Osteoblast (primary cell): ENCODE measurements around the gene TBL1X. TPM values are rescaled to one million over a fixed set of nuclear protein-coding genes. Genes with fewer than 3 reads are reported as not detected.
"Not testable (repeated sequence)": the region's sequence is repeated elsewhere in the genome, so short reads cannot be mapped to it uniquely, and the experiment has no call there.

Experiments
- DNase-seq: peaks from one replicate; pipeline ENCODE4 v3.0.0; 2011; ENCODE audit warnings: low spot score, mixed read lengths; ENCODE audit not compliant: insufficient read length; ENCODE audit errors: missing footprints
- H2AFZ ChIP-seq: 2 replicates; pipeline ENCODE4 v1.6.0; 2011; ENCODE audit warnings: mild to moderate bottlenecking, low read length
- H3K27ac ChIP-seq: 2 replicates; pipeline ENCODE4 v1.5.1; 2011; ENCODE audit warnings: mild to moderate bottlenecking, low read depth, low read length, moderate library complexity
- H3K27me3 ChIP-seq: 2 replicates; pipeline ENCODE4 v1.6.0; 2012; ENCODE audit warnings: mild to moderate bottlenecking, control low read depth, inconsistent platforms, low read length, moderate library complexity; ENCODE audit not compliant: insufficient read depth
- H3K36me3 ChIP-seq: 2 replicates; pipeline ENCODE4 v1.5.1; 2011; ENCODE audit warnings: mild to moderate bottlenecking, low read length, control low read depth, moderate library complexity; ENCODE audit not compliant: insufficient read depth
- H3K4me1 ChIP-seq: 2 replicates; pipeline ENCODE4 v1.5.1; 2011; ENCODE audit warnings: mild to moderate bottlenecking, low read length, control low read depth, moderate library complexity; ENCODE audit not compliant: insufficient read depth
- H3K4me2 ChIP-seq: 2 replicates; pipeline ENCODE4 v1.6.0; 2011; ENCODE audit warnings: mild to moderate bottlenecking, low read length; ENCODE audit not compliant: insufficient read depth
- H3K4me3 ChIP-seq: fragments of 200-600 bp; sonication (generic); 3 replicates; pipeline ENCODE4 v1.5.1; 2012; ENCODE audit warnings: mild to moderate bottlenecking, low read length, inconsistent platforms; ENCODE audit not compliant: insufficient read depth
- H3K79me2 ChIP-seq: 2 replicates; pipeline ENCODE4 v1.6.0; 2012; ENCODE audit warnings: mild to moderate bottlenecking, low read length, control low read depth, inconsistent platforms; ENCODE audit not compliant: insufficient read depth
- H3K9me3 ChIP-seq: 2 replicates; pipeline ENCODE4 v1.5.1; 2011; ENCODE audit warnings: low read depth, low read length, control low read depth
- H4K20me1 ChIP-seq: 2 replicates; pipeline ENCODE4 v1.6.0; 2012; ENCODE audit warnings: mild to moderate bottlenecking, low read length, control low read depth; ENCODE audit not compliant: insufficient read depth
- CTCF ChIP-seq: IDR thresholded peaks from 2 replicates; pipeline ENCODE4 v1.5.1; 2011; ENCODE audit warnings: mild to moderate bottlenecking, low read depth, low read length, moderate library complexity; ENCODE audit errors: extremely low read depth
- total RNA-seq: library from RNA; depleted of rRNA; stranded (reverse); fragments of >200 nt; gene quantifications from 2 replicates; pipeline ENCODE4 v1.2.3, GENCODE V29; 2012

The TBL1X gene
- total RNA-seq, 1 donor, result 15.2 TPM

- H3K4me2 ChIP-seq, result no peak overlapping the region
- no peaks in the 10 kb centered on the region for H3K36me3 ChIP-seq
- no peak overlapping the region for H3K4me3 ChIP-seq
- no peaks in the 10 kb centered on the region for H3K4me1 ChIP-seq
- no peak overlapping the region for H3K27ac ChIP-seq
- H3K9me3 ChIP-seq, result no peaks in the 10 kb centered on the region
- no peaks in the 10 kb centered on the region for H3K27me3 ChIP-seq
- TF ChIP-seq CTCF, result no peak
- no peak overlapping the region for H2AFZ ChIP-seq
- H3K79me2 ChIP-seq, result no peaks in the 10 kb centered on the region
- H4K20me1 ChIP-seq, result no peaks in the 10 kb centered on the region
- DNase-seq, result no peak
Observed at GRCh38 chrX:9433596-9433995, 31.3 kb upstream of the TBL1X start.

- H3K4me2 ChIP-seq, result no peak overlapping the region
- H3K79me2 ChIP-seq, result no peaks in the 10 kb centered on the region
- no peak for TF ChIP-seq CTCF
- H3K27ac ChIP-seq, result no peak overlapping the region
- no peak for DNase-seq
- no peak overlapping the region for H2AFZ ChIP-seq
- no peak overlapping the region for H3K4me3 ChIP-seq
- H4K20me1 ChIP-seq, result no peaks in the 10 kb centered on the region
- no peaks in the 10 kb centered on the region for H3K4me1 ChIP-seq
- no peaks in the 10 kb centered on the region for H3K9me3 ChIP-seq
- no peaks in the 10 kb centered on the region for H3K36me3 ChIP-seq
- H3K27me3 ChIP-seq, result no peaks in the 10 kb centered on the region
Observed at GRCh38 chrX:9434051-9434550, 30.8 kb upstream of the TBL1X start.

GRCh38 chrX:9435086-9435485 lies 29.8 kb upstream of the TBL1X start:
- not testable (repeated sequence) for H3K36me3 ChIP-seq, H3K79me2 ChIP-seq, H3K9me3 ChIP-seq, H3K4me2 ChIP-seq, H3K27ac ChIP-seq, H3K4me1 ChIP-seq, H4K20me1 ChIP-seq, H3K4me3 ChIP-seq, H2AFZ ChIP-seq, DNase-seq, H3K27me3 ChIP-seq

GRCh38 chrX:9436812-9437211 lies 28.0 kb upstream of the TBL1X start:
- Histone ChIP-seq H3K36me3 (no peaks in the 10 kb centered on the region), H3K4me2 (no peak overlapping the region), H3K9me3 (no peaks in the 10 kb centered on the region), H3K27me3 (peaks cover 2% of the 10 kb centered on the region), H4K20me1 (no peaks in the 10 kb centered on the region), H3K27ac (no peak overlapping the region), H3K79me2 (no peaks in the 10 kb centered on the region), H2AFZ (no peak overlapping the region), H3K4me3 (no peak overlapping the region), H3K4me1 (no peaks in the 10 kb centered on the region)
- TF ChIP-seq CTCF, result no peak
- DNase-seq, result no peak
